HuH-7 (cell line): ENCODE measurements around the gene SSTR5.
A peak's percentile ranks its signal among the peaks of the same experiment; 100 is the strongest.
"Not testable (repeated sequence)": the region's sequence is repeated elsewhere in the genome, so short reads cannot be mapped to it uniquely, and the experiment has no call there.

Experiments used
- DNase-seq: peaks from one replicate; pipeline ENCODE4 v3.0.0; 2011; ENCODE audit warnings: low spot score

The SSTR5 gene

GRCh38 chr16:1075546-1075945, 3.0 kb downstream of the SSTR5 start:
- no peak for DNase-seq

GRCh38 chr16:1076801-1077576, 4.4 kb downstream of the SSTR5 start:
- DNase-seq, result no peak

- DNase-seq, result no peak
These were observed 5.5 kb downstream of the SSTR5 start for GRCh38 chr16:1077877-1078578.

GRCh38 chr16:1078579-1079021, 6.1 kb downstream of the SSTR5 start:
- DNase-seq, result peak; percentile 60

GRCh38 chr16:1079341-1079740, 6.8 kb downstream of the SSTR5 start:
- no peak for DNase-seq

- no peak for DNase-seq
These were observed 7.4 kb downstream of the SSTR5 start for GRCh38 chr16:1079786-1080525.

- DNase-seq, result no peak
These were observed 8.5 kb downstream of the SSTR5 start for GRCh38 chr16:1080801-1081733.

GRCh38 chr16:1081734-1082265, 9.3 kb downstream of the SSTR5 start:
- no peak for DNase-seq

GRCh38 chr16:1082266-1082951, 9.9 kb downstream of the SSTR5 start:
- DNase-seq, result no peak

- no peak for DNase-seq
These were observed 10.6 kb downstream of the SSTR5 start for GRCh38 chr16:1082952-1083675.

- DNase-seq, result no peak
These were observed 12.4 kb downstream of the SSTR5 start for GRCh38 chr16:1084971-1085370.

- DNase-seq, result not testable (repeated sequence)
These were observed 13.9 kb downstream of the SSTR5 start for GRCh38 chr16:1086443-1086842.

GRCh38 chr16:1088295-1089170, 16.0 kb downstream of the SSTR5 start:
- DNase-seq, result no peak

GRCh38 chr16:1089439-1089821, 16.9 kb downstream of the SSTR5 start:
- no peak for DNase-seq

- peak; percentile 84 for DNase-seq
These were observed 17.5 kb downstream of the SSTR5 start for GRCh38 chr16:1089822-1090619.

GRCh38 chr16:1090620-1091587, 18.4 kb downstream of the SSTR5 start:
- DNase-seq, result no peak

- no peak for DNase-seq
These were observed 19.5 kb downstream of the SSTR5 start for GRCh38 chr16:1091992-1092552.
